RCC 7860 (cell line): Measurements from ENCODE around the gene FAM234A.
"Not testable (repeated sequence)": the region's sequence is repeated elsewhere in the genome, so short reads cannot be mapped to it uniquely, and the experiment has no call there.

Experiments used
- DNase-seq: peaks from one replicate; pipeline ENCODE4 v3.0.0-alpha.2; 2015; ENCODE audit warnings: low spot score
- FAIRE-seq: peaks from 2 replicates; lab custom pipeline; 2012; peaks lifted over from hg19 to GRCh38; lab: Jason Lieb, UNC

Gene FAM234A

DNA sequence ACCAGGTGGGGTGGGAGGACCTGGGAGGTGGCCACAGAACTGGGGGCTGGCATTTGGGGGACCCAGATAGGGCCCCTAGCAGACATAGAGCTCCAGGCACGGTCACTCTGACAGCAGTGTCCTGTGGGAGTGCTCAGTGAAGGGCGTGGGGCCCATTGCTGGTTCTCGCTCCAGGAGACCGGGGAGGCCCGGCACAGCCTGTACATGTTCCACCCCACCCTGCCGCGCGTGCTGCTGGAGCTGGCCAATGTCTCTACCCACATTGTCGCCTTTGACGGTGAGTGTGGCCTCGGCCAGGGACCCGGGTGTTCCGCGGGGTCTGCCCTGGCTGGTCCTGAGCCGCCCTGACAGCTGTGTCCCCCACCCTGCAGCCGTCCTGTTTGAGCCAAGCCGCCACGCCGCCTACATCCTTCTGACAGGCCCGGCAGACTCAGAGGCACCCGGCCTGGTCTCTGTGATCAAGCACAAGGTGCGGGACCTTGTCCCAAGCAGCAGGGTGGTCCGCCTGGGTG, 29.9 kb downstream of the FAM234A start:
- DNase-seq (no peak), FAIRE-seq (no peak)

DNA sequence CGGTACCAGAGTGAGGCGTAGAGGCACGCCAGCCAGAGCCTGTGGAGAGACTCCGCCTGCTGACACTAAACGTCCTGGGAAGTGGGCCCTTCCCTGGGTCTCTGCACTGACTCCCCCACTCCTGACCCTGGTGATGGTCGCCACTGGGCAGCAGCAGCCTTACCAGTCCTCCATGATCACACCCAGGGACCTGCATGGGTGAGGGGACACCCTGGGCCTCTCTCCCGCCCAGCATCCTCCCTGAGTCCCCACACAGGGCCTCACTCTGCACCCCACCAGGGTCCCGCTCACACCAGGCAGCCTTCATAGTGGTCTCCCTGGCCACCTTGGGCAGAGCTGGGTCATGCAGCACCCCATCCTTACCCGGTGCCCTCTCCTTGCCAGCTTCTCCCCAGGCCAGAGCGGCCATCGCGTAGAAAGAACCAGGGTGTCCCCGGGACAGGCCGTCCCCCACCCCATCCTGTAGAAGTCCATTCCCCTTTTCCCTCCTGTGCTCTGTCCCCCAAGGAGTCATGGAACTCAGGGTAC, 30.4 kb downstream of the FAM234A start:
- no peak for FAIRE-seq
- no peak for DNase-seq

DNA sequence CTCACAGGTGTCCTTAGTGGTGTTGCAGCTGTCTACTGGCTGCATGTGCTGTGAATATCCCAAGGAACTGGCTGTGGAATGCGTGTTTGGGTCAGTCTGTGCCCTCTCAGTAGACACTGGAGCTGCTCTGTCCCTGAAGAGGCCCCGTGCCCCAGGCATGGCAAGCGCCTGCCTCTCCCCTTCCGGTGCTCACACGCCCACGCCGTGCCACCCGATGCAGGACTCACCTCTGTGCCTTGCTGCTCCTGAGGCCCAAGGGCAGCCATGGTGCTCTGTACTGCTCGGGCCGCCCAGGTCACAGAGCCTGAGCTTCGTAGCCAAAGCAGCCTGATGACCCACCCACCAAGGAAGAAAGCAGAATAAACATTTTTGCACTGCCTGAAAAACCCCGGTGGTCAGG, 31.1 kb downstream of the FAM234A start:
- FAIRE-seq, result no peak
- no peak for DNase-seq

DNA sequence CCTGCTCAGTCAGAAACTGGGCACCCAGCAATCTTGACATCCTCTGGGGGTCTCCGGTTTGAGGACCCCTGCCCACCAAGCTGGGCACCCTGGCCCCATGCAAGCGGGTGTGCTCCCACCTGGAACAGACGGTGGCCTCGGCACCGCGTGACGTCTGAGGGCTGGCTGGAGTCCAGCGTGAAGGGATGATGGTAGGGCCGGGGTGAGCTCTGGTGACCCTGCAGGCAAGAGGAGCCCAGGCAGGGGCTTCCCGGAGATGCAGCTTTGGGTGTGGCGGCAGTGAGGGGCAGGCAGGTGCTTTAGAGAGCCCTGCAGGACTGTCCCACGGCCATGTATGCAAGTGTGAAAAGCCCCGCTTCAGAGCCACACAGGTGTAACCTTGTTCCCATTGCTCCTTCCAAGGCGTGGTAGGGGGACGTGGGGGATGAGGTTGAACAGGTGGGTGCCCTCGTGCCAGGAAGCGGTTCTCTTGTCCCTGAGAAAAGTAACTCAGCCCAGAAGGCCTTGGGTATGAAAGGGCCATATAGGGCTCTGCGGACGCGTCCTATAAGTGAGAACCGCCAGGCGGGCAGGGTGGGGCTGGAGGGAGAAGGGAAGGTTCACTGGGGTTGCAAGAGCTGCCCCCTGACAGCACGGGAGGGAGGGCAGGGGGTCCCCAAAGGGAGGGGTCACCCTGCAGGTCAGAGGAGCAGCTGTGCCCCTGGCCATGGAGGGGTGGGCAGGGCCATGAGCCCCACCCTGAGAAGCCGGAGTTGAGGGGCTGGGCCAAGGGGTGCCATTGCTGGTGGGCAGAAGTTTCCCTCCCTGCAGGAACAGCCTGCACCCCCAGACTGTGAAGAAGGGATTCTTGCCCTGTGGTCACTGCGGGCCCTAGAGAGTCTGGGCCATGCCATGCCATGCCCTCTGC, 31.9 kb downstream of the FAM234A start:
- FAIRE-seq (no peak), DNase-seq (no peak)

DNA sequence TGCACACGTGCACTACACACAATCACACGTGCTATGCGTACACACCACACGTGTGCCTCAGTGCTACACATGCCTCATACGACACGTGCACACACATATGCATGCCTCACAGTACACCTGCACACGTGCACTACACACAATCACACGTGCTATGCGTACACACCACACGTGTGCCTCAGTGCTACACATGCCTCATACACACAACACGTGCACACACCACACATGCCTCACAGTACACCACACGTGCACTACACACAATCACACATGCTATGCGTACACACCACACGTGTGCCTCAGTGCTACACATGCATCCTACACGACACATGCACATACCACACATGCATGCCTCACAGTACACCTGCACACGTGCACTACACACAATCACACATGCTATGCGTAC, 32.9 kb downstream of the FAM234A start:
- not testable (repeated sequence) for DNase-seq, FAIRE-seq

DNA sequence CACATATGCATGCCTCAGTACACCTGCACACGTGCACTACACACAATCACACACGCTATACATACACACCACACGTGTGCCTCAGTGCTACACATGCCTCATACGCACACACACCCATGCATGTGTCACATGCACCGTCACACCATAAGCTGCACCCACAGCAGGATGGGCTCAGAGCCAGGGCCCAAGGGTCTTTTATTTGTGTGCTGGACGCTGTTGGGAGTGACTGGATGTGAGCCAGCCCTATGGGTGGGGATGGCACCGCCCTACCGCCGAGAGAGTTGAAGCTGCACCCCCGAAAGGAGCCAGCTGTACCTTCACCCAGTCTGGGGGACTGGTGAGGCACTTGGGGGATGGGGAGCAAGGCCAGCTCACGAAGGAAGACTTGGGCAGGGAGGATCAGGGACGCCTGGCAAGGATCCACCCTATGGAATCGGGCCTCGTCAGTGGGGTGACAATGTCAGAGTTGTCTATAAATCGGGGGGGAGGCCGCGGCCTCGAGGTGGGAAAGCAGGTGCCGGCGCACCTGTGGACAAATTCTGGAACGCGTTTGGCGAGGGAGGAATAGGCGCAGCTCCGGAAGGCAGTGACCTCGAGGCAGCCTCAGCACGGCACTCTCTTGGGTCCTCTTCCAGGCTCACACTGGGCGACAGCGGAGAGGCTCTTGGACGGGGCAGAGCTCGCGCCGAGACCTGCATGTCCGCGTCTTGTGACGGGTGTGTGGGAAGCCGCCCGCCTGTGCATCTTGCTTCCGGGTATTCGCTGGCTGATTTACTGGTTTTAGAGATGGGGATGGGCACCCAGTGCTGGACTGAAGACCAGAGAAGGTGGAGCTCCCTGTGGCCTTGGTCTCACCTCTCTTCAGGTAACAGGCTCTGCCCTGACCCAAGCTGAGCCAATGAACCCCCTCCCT, 33.8 kb downstream of the FAM234A start:
- FAIRE-seq (no peak), DNase-seq (no peak)

DNA sequence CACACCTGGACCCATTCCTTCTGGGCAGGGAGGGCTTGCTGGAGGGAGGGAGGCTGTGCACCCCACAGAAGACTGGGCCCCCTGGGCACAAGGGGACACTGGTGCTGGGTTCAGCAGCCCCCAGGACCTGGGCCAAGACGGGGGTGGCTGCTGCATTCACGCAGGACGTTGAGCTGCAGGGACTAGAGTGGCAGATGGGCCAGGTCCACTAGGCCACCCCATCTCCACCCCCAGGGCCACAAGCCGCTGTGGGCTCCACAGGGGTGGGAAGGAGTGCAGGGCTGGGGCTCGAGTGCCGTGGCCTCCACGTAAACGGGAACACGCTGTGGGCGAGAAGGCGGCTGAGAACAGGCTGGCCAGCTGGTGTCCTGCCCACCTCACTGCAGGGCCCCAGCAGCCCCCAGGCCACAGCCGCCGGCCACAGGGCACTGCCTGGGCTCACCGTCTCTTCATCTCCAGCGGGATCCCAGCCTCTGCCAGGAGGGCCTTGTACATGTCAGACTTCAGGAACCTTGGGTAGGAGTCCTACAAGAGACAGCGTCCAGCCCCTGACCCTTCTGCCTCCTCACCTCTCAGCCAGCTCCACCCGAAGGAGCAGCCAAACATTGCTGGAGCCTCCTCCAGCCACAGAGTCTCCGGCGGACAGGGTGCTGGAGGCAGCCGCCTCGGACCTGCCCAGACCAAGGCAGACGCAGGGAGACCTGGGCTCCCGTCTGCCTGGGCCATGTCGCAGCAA, 34.6 kb downstream of the FAM234A start:
- DNase-seq (no peak), FAIRE-seq (no peak)

DNA sequence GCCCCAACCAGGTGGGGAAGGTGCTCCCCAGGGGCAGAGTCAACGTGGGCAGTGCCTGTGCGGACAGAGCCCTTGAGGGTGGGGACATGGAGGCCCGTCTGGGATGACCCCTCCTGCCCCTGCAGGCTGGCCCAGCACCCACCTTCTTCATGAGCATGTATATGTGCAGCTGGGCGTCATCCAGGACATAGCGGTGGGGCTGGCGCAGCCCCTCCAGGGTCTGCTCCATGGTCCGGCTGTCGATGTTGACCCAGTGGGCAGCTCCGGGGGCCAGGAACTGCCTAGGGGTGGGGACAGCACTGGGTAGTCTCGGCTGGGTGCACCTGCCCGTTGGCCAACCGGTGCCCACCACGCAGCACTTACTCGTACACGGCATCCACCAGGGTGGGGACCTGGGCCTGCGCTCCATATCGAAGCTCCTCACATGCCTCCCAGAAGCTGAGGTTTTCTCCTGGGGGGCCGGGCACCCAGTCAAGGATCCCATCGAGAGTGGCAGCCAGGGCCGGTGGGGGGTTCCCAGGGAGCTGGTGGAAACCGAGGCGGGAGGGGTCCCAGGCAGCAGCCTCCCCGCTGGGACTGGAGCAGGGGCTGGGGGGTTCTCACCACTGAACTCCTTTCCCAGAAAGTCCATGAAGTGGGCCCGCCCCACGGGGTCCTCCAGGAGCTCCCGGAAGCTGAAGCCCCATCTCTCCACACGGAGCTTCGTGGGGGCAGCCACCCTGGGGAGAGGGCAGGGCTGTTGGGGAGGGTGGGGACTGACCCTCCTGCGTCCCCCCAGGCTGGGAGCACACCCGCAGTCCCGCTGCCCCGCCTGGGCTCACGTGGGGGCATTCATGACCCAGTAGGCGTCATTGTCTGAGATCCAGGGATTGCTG, 36.0 kb downstream of the FAM234A start:
- FAIRE-seq (no peak), DNase-seq (no peak)

DNA sequence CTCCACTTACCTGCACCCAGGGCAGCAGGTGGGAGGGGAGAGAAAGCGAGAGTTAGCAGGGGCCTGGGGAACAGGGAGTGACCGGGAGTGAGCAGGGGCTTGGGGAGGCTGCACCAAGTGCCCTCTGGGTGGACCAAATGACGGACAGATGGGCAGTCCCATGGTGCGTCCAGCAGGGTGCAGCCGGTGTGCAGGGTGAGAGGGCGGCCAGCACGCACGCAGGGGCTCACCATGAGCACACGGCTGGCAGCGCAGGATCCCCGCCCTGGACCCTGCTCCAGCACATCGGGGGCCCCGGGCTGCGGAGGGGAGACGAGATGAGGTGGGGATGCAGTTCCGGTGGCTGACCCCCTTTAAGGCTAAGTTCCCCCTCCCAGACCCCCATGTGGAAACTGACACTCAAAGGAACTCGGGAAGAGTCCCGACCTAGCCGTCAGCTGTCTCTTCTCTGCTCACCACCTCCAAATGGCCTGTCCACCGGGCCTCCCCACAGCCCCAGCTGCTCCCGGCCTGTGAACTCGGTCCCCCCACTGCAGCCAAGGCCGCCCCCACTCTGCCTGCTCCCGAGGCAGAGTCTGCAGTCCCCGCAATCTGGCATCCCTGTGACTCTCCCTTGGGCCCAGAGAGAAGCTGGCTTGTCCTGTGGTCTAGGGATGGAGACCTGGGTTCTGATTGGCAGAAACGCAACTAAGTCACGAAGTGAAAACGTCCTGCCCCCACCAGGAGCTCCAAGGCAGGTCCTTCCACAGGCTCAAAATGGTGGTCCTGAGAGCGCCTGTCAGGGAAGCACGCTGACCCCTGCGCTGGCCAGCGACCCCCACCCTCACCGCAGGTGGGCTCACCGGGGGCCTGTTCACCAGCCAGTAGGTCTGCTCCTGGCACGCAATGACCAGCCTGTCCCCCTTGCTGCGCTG, 38.3 kb downstream of the FAM234A start:
- FAIRE-seq, result no peak
- no peak for DNase-seq

DNA sequence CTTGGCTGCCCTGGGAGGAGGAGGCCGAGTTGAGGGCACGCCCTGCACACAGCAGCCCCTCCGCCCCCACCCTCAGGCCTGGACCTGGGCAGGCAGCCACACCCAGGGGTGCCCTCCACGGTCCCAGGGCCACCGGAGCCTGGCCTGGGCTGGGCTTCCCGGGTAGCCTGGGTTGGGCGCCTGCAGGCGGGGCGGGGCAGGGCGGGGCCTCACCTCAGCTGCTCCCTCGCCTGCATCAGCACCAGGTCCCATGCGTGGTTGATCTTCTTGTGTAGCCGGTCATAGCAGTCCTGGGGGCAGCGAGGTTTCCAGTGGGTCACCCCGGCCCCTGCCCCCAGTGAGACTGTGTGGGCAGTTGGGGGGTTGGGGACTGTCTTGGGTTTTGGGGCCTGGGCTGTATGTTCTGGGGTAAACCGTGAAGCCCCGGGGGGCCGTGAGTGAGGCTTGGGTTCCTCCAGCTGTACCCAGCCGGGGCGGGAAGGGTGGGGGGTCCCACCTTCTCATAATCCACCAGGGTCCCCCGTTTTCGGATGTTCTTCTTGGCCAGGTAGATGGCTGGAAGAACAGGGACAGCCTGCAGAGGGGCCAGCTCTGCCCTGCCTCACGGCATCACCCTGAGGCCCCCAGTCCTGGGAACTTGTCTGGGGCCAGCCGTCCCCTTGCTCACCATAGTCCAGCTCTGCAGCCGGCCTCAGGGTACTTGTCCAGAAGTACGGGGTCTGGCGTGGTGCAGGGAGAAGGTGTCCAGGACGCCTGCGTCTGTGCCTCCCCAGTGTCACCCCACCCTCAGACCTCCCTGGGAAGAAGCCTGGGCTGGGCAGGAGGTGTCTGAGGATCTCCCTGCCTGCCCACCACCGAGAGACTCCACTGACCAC, 39.2 kb downstream of the FAM234A start:
- no peak for FAIRE-seq
- DNase-seq, result no peak

DNA sequence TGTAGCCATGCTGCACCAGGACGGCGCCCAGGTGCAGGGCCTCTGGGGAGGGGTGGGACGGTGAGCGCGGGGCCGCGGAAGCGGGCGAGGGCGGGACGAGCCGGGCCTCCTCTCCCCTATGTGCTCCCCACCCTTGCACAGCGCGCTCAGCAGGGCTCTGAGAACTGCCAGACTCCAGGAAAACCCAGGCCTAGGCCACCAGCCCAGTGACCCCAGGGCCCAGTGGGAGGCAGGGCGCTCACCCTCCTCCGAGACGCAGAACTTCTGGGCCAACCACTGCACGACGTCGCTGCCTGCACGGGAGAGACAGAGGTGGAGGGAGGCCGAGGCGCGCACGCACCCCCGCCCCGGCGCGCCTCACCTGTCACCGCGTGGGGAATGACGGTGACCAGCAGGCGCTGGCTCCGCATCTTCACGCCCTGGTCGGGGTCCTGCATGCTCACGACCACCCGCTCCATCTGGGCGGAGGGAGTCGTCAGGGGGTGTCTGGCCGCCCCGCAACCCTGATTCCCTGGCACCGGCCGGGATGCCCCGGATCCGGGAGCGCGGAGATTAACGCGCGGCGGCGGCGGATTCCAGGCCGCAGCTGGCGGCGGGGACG, 40.5 kb downstream of the FAM234A start:
- no peak for FAIRE-seq
- no peak for DNase-seq

DNA sequence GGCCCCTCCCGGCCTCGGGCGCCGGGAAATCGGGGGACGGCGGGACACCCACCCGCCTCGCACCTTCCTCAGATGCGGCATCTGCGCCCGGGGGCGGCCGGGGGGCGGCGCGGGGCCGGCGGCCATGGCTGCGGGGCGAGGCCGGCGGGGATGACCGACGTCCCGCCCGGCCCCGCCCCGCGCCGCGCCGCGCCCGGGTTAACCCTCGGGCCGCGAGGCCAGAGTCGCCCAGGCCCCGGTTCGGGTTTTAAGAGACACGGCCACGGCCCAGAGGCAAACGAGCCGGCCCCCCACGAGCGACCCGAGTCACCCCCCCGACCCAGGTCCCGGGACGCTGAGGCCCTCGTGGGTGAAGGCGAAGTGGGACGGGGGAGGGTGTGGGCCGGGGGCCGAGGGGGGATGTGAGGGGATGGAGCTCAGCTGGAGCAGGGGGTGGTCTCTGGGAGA, 41.2 kb downstream of the FAM234A start, which contains the start of gene RGS11:
RGS11 (minus strand) TSS at position 159 of the 447 bp plus-strand sequence; CDS start at position 126, 33 bp downstream.
- DNase-seq, result no peak
- no peak for FAIRE-seq

DNA sequence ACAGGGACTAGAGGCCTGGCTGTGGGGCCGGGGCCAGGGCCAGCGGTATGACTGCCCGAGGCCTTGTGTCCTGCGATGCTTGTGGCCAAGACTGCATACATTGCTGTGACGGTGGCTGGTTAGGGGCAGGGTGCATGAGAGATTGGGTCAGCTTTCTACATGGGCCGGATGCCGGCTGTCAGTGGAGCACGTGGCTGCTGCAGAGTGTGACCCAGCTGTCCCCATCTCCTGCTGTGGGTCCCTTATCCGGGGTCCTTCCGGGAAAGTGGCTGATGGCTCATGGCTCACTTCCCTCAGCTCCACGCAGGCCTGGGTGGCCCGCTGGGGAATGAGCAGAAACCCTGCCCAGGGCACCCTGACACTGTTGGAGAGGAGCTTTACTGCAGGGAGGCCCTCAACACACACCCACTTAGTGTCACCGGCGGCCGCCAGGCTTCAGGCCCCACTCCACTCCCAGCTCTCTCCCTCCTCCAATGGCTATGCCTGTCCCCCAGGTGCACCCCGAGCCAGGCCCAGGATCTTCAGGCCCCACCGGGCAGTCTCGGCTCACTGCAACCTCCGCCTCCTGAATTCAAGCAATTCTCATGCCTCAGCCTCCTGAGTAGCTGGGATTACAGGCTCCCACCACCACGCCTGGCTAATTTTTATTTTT, 41.9 kb downstream of the FAM234A start:
- FAIRE-seq, result no peak
- no peak for DNase-seq

DNA sequence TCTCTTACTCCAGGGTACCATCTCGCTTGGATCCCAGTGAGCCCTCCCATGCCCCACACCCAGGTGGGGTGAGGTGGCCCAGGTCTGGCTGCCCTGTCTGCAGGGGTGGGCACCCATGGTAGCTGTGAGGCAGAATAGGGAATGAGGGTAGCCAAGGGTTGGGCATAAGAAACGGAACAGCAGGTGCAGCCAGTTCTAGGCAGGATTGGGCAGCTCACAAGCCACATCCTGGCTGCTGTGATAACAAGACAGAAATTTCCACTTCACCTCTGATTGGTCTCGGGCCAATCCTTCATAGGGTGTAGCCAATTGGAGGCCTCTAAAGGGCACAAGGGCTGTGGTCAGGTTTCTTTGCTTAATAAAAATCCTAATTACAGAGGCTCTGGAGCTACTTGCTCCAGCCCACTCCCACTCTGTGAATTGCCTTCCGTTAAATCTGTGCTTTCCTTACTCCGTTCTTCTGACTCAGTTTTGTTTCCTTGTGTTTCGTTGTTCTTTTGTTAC, 44.3 kb downstream of the FAM234A start:
- DNase-seq (peak; percentile 15), FAIRE-seq (no peak)

DNA sequence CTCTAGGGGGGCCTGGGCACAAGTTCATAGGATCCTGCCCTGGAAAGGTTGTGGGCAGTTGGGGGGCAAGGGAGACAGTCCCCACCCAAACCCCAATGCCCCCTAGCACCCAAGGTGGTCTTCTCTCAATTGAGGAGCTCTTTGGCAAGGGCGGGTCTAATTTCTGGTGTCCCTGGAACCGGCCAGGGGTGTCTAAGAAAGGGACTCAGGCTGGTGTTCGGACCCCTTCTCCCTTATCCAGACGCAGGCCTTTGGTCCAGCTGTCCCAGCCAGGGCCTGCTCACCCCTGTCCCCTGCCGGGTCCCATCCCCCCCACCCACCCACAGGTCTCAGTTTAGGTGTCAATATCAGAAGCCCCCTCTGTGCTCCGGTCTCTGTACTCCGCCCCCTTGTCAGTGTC, 44.9 kb downstream of the FAM234A start:
- no peak for DNase-seq
- FAIRE-seq, result no peak

DNA sequence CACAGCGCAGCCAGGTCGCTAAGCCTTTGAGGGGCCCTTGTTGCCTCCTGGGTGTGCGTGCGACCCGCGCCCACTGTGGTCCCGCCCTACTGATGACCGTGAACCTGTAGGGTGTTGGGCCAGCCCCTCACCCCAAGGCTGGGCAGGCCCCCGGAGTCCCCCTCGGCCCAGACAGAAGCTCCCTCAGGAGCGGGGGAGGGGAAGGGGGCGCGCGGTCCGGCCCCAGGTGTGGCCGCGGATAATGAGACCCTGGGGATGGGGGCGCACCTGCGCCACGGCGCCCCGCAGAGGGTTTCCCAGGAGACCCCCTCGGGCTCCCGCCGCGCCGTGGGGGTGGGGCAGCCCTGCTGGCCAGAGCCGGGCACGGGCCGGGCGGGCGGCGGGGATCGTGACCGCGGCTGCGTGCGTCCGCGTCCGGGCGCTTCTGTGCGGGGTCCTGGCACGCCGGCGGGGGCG, 45.4 kb downstream of the FAM234A start:
- DNase-seq (no peak), FAIRE-seq (no peak)
